Stimulated activated CD4-positive, alpha-beta T cell treated with anti-CD3 and anti-CD28 coated beads, TNF-alpha, amount 100 ng/mL, for 4 hours (primary cell): Measurements from ENCODE around the gene COQ4.

Source experiments
- DNase-seq, 3 experiments: peaks; one replicate each; pipeline ENCODE4 v3.0.0-alpha.2; 2020; ENCODE audit warnings: low read depth in 3 of 3

COQ4 gene

GRCh38 chr9:128340691-128341434 lies 18.2 kb downstream of the COQ4 start:
- DNase-seq = no peak

GRCh38 chr9:128341435-128341849 lies 18.8 kb downstream of the COQ4 start:
- peak; percentile 23 to 55 (median 43) for DNase-seq

GRCh38 chr9:128342971-128343680 lies 20.5 kb downstream of the COQ4 start:
- no peak for DNase-seq

GRCh38 chr9:128343855-128344254 lies 21.2 kb downstream of the COQ4 start:
- no peak for DNase-seq

- no peak for DNase-seq
Observed at GRCh38 chr9:128344931-128345605, 22.4 kb downstream of the COQ4 start.

- DNase-seq = no peak
Observed at GRCh38 chr9:128349125-128349524, 26.5 kb downstream of the COQ4 start.

GRCh38 chr9:128349772-128350171 lies 27.1 kb downstream of the COQ4 start:
- DNase-seq = no peak

- DNase-seq = no peak
Observed at GRCh38 chr9:128355451-128355850, 32.8 kb downstream of the COQ4 start.

- DNase-seq = no peak
Observed at GRCh38 chr9:128358090-128358489, 35.5 kb downstream of the COQ4 start.

GRCh38 chr9:128358861-128359260 lies 36.2 kb downstream of the COQ4 start:
- DNase-seq = no peak

GRCh38 chr9:128360826-128361225 lies 38.2 kb downstream of the COQ4 start:
- DNase-seq = no peak

- no peak for DNase-seq
Observed at GRCh38 chr9:128361296-128361985, 38.8 kb downstream of the COQ4 start.

GRCh38 chr9:128361986-128362646 lies 39.5 kb downstream of the COQ4 start:
- DNase-seq = peak; percentile 37 to 47 (median 40)

GRCh38 chr9:128362774-128363173 lies 40.1 kb downstream of the COQ4 start:
- no peak for DNase-seq

- no peak for DNase-seq
Observed at GRCh38 chr9:128365525-128365924, 42.9 kb downstream of the COQ4 start.

- no peak for DNase-seq
Observed at GRCh38 chr9:128369024-128369706, 46.5 kb downstream of the COQ4 start.

GRCh38 chr9:128370367-128370751 lies 47.7 kb downstream of the COQ4 start:
- no peak for DNase-seq

GRCh38 chr9:128370752-128371629 lies 48.4 kb downstream of the COQ4 start, which contains the start of gene URM1:
Gene URM1 (plus strand): TSS chr9:128371374. CDS start chr9:128371381, 7 bp downstream.
- DNase-seq = peak; percentile 87 to 94 (median 88)

GRCh38 chr9:128371630-128372117 lies 49.0 kb downstream of the COQ4 start:
- no peak for DNase-seq

- DNase-seq = no peak
Observed at GRCh38 chr9:128372188-128372641, 49.6 kb downstream of the COQ4 start.
